BJ (cell line): ENCODE measurements around the gene MORN5. TPM values are rescaled to one million over a fixed set of nuclear protein-coding genes. Genes with fewer than 3 reads are reported as not detected.

ENCODE experiments used
- CTCF ChIA-PET: fragments of 350-600 bp; formaldehyde crosslinking; extraction: SDS; loops from one replicate; lab custom pipeline; 2021; ENCODE audit warnings: antibody characterized with exemption, inconsistent platforms; lab: Yijun Ruan, JAX
- POLR2A ChIA-PET: fragments of 300-600 bp; sonication (Branson Sonifier 250); formaldehyde crosslinking; extraction: SDS; loops from one replicate; lab custom pipeline; 2021; ENCODE audit warnings: antibody characterized with exemption; lab: Charles Lee
- DNase-seq: peaks from one replicate; pipeline ENCODE4 v3.0.0-alpha.2; 2011; ENCODE audit warnings: low read depth
- H3K27me3 ChIP-seq: 2 replicates; pipeline ENCODE4 v1.6.0; 2011; ENCODE audit warnings: low read length; ENCODE audit not compliant: control insufficient read depth, insufficient read depth
- H3K36me3 ChIP-seq: 2 replicates; pipeline ENCODE4 v1.5.1; 2011; ENCODE audit warnings: low read length; ENCODE audit not compliant: control insufficient read depth, insufficient read depth
- H3K4me3 ChIP-seq: 2 replicates; pipeline ENCODE4 v1.5.1; 2011; ENCODE audit warnings: low read depth, mild to moderate bottlenecking, control low read depth, low read length
- polyA plus RNA-seq: library from polyadenylated mRNA; depleted of rRNA; stranded (reverse); fragments of >200 nt; gene quantifications from 2 replicates; pipeline ENCODE4 v1.2.3, GENCODE V29; 2011
- TF ChIP-seq, protein P1 (sequence below): IDR thresholded peaks from 2 replicates; pipeline ENCODE4 v1.5.1; 2011; ENCODE audit warnings: low read depth, mild to moderate bottlenecking, control low read depth, inconsistent platforms, low read length, moderate library complexity; ENCODE audit not compliant: insufficient read depth

Gene MORN5
- polyA plus RNA-seq, 1 experiment: not detected

DNA sequence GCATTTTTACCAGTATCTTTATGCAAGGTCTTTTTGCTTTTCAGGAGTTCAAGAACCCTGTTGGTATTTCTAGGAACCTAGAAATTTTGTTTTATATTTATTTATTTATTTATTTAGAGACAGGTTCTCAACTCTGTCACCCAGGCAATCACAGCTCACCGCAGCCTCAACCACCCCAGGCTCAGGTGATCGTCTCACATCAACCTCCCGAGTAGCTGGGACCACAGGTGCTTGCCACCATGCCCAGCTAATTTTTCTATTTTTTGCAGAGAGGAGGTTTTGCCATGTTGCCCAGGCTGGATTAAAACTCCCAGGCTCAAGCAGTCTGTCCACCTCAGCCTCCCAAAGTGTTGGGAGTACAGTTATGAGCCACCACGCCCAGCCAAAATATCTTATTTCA lies 36.2 kb downstream of the MORN5 start:
- Histone ChIP-seq H3K4me3 (no peak overlapping the region), H3K27me3 (peaks cover 3% of the 10 kb centered on the region; the same call in 1 of the 2 replicates), H3K36me3 (no peaks in the 10 kb centered on the region)
- POLR2A ChIA-PET: no interaction called here
- CTCF ChIA-PET: no interaction called here
- DNase-seq: no peak
- TF ChIP-seq, protein P1, sequence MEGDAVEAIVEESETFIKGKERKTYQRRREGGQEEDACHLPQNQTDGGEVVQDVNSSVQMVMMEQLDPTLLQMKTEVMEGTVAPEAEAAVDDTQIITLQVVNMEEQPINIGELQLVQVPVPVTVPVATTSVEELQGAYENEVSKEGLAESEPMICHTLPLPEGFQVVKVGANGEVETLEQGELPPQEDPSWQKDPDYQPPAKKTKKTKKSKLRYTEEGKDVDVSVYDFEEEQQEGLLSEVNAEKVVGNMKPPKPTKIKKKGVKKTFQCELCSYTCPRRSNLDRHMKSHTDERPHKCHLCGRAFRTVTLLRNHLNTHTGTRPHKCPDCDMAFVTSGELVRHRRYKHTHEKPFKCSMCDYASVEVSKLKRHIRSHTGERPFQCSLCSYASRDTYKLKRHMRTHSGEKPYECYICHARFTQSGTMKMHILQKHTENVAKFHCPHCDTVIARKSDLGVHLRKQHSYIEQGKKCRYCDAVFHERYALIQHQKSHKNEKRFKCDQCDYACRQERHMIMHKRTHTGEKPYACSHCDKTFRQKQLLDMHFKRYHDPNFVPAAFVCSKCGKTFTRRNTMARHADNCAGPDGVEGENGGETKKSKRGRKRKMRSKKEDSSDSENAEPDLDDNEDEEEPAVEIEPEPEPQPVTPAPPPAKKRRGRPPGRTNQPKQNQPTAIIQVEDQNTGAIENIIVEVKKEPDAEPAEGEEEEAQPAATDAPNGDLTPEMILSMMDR: no peak

GRCh38 chr9:122197426-122197825 lies 37.7 kb downstream of the MORN5 start:
- Histone ChIP-seq H3K36me3 (no peaks in the 10 kb centered on the region), H3K4me3 (no peak overlapping the region), H3K27me3 (peaks cover 3% of the 10 kb centered on the region; the same call in 1 of the 2 replicates)
- CTCF ChIA-PET: no interaction called here
- POLR2A ChIA-PET: no interaction called here
- no peak for DNase-seq
- TF ChIP-seq, protein P1: no peak

- CTCF ChIA-PET: no interaction called here
- no peak for DNase-seq
- Histone ChIP-seq H3K36me3 (no peaks in the 10 kb centered on the region), H3K4me3 (no peak overlapping the region), H3K27me3 (peaks cover 3% of the 10 kb centered on the region; the same call in 1 of the 2 replicates)
- TF ChIP-seq, protein P1: no peak
- POLR2A ChIA-PET: no interaction called here
Observed at GRCh38 chr9:122197882-122198281, 38.2 kb downstream of the MORN5 start.

DNA sequence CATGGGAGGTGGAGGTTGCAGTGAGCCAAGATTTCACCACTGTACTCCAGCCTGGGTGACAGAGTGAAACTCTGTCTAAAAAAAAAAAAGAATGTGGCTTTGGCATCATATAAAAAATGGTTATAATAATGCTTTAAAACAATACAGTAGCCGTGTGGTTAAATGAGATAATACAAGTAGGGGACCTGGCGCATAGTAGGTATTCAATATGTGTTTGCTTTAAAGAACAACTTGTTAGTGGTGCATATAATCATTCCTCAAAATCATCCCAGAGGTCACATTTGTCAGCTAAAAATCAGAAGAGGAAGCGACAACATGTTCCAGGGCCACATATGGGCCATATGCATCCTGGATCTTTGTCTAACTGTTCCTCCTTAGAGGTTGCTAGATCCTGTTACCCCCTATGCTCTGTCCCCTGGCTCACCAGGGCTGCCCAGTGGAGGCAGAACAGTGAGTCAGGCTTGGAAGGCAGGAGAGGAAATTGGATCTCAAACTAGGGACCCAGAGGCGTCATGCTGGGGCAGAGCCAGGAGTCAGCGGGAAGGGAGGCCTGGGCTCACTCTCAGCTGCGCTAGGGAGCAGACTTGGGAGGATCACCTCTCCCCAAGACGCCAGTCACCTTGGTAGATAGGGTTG lies 41.4 kb downstream of the MORN5 start:
- H3K4me3 ChIP-seq: no peak overlapping the region
- H3K27me3 ChIP-seq: peaks cover 3% of the 10 kb centered on the region; the same call in 1 of the 2 replicates
- DNase-seq: no peak
- TF ChIP-seq, protein P1: no peak
- POLR2A ChIA-PET: no interaction called here
- no peaks in the 10 kb centered on the region for H3K36me3 ChIP-seq
- CTCF ChIA-PET: no interaction called here

DNA sequence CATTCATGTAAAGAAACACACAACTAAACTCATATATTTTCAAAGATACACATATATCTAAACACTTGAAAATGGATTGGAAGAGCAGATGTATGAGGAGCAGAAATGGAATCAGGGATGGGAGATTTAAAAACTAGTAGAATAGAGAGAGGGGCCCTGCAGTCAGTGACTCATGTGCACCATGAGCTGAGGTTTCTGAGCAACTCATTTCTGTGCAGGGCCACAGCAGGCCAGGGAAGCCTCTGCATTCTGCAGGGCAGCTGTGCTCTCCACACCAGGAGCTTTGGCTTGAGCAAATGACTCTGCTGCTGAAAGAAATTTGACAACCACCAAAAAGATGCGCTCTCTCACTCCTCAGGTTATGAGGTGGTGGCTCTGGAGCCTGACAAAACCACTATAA lies 41.9 kb downstream of the MORN5 start:
- Histone ChIP-seq H3K4me3 (no peak overlapping the region), H3K27me3 (peaks cover 3% of the 10 kb centered on the region; the same call in 1 of the 2 replicates), H3K36me3 (no peaks in the 10 kb centered on the region)
- TF ChIP-seq, protein P1: no peak
- no peak for DNase-seq
- ChIA-PET CTCF (interaction anchor here (1.6 kb wide), 1 partner anchor 9 kb away, joined by 3 read pairs; no protein-coding TSS in a partner anchor), POLR2A (no interaction called here)
